BJ (cell line): ENCODE results near the gene HEATR5A. TPM values are rescaled to one million over a fixed set of nuclear protein-coding genes. Genes with fewer than 3 reads are reported as not detected.
A peak's percentile ranks its signal among the peaks of the same experiment; 100 is the strongest.

Source experiments
- CTCF ChIA-PET: fragments of 350-600 bp; formaldehyde crosslinking; extraction: SDS; loops from one replicate; lab custom pipeline; 2021; ENCODE audit warnings: antibody characterized with exemption, inconsistent platforms; lab: Yijun Ruan, JAX
- POLR2A ChIA-PET: fragments of 300-600 bp; sonication (Branson Sonifier 250); formaldehyde crosslinking; extraction: SDS; loops from one replicate; lab custom pipeline; 2021; ENCODE audit warnings: antibody characterized with exemption; lab: Charles Lee
- DNase-seq: peaks from one replicate; pipeline ENCODE4 v3.0.0-alpha.2; 2011; ENCODE audit warnings: low read depth
- H3K27me3 ChIP-seq: 2 replicates; pipeline ENCODE4 v1.6.0; 2011; ENCODE audit warnings: low read length; ENCODE audit not compliant: control insufficient read depth, insufficient read depth
- H3K36me3 ChIP-seq: 2 replicates; pipeline ENCODE4 v1.5.1; 2011; ENCODE audit warnings: low read length; ENCODE audit not compliant: control insufficient read depth, insufficient read depth
- H3K4me3 ChIP-seq: 2 replicates; pipeline ENCODE4 v1.5.1; 2011; ENCODE audit warnings: low read depth, mild to moderate bottlenecking, control low read depth, low read length
- CTCF ChIP-seq: IDR thresholded peaks from 2 replicates; pipeline ENCODE4 v1.5.1; 2011; ENCODE audit warnings: low read depth, mild to moderate bottlenecking, control low read depth, inconsistent platforms, low read length, moderate library complexity; ENCODE audit not compliant: insufficient read depth
- polyA plus RNA-seq: library from polyadenylated mRNA; depleted of rRNA; stranded (reverse); fragments of >200 nt; gene quantifications from 2 replicates; pipeline ENCODE4 v1.2.3, GENCODE V29; 2011

The HEATR5A gene
- polyA plus RNA-seq, 1 experiment: 34.3 TPM

GRCh38 chr14:31360919-31361662, 59.3 kb downstream of the HEATR5A start:
- POLR2A ChIA-PET: interaction anchor here (0.6 kb wide), 1 partner anchor 392 kb away, joined by 8 read pairs; no protein-coding TSS in a partner anchor
- H3K4me3 ChIP-seq: no peak overlapping the region
- no peak for TF ChIP-seq CTCF
- peaks cover 6% of the 10 kb centered on the region for H3K36me3 ChIP-seq
- H3K27me3 ChIP-seq: no peaks in the 10 kb centered on the region
- CTCF ChIA-PET: no interaction called here
- DNase-seq: peak; percentile 32

- Histone ChIP-seq H3K36me3 (0 out of 2 replicates have a peak, but pooled peaks cover 3% of the 10 kb centered on the region), H3K27me3 (no peaks in the 10 kb centered on the region), H3K4me3 (no peak overlapping the region)
- ChIA-PET CTCF (interaction anchor here (0.6 to 1.4 kb wide), 2 partner anchors 11 to 64 kb away, joined by 4 to 5 read pairs; no protein-coding TSS in a partner anchor), POLR2A (no interaction called here)
- TF ChIP-seq CTCF: no peak
- DNase-seq: no peak
These were observed 63.1 kb downstream of the HEATR5A start for GRCh38 chr14:31357279-31357678.

- no peak for DNase-seq
- H3K27me3 ChIP-seq: no peaks in the 10 kb centered on the region
- POLR2A ChIA-PET: no interaction called here
- H3K4me3 ChIP-seq: no peak overlapping the region
- peaks cover 4% of the 10 kb centered on the region for H3K36me3 ChIP-seq
- TF ChIP-seq CTCF: no peak
- CTCF ChIA-PET: interaction anchor here (1.5 kb wide), 1 partner anchor 11 kb away, joined by 5 read pairs; no protein-coding TSS in a partner anchor
These were observed 74.3 kb downstream of the HEATR5A start for GRCh38 chr14:31346097-31346496.

- ChIA-PET CTCF (interaction anchor here (3.2 kb wide), 1 partner anchor 134 kb away, joined by 10 read pairs; the partner anchor contains the start of gene HECTD1), POLR2A (no interaction called here)
- no peak for TF ChIP-seq CTCF
- Histone ChIP-seq H3K36me3 (no peaks in the 10 kb centered on the region; the same call in none of the 2 replicates), H3K4me3 (no peak overlapping the region), H3K27me3 (no peaks in the 10 kb centered on the region)
- no peak for DNase-seq
These were observed 79.1 kb downstream of the HEATR5A start for GRCh38 chr14:31341280-31341679.

GRCh38 chr14:31340297-31341063, 79.9 kb downstream of the HEATR5A start:
- Histone ChIP-seq H3K27me3 (no peaks in the 10 kb centered on the region), H3K4me3 (no peak overlapping the region), H3K36me3 (no peaks in the 10 kb centered on the region; the same call in none of the 2 replicates)
- POLR2A ChIA-PET: no interaction called here
- no peak for TF ChIP-seq CTCF
- DNase-seq: no peak
- CTCF ChIA-PET: interaction anchor here (3.2 kb wide), 1 partner anchor 133 kb away, joined by 10 read pairs; the partner anchor contains the start of gene HECTD1
